Measurements from ENCODE around the gene PAPSS1. TPM values are rescaled to one million over a fixed set of nuclear protein-coding genes. Genes with fewer than 3 reads are reported as not detected.

The PAPSS1 gene
- polyA plus RNA-seq, 1 of the 3 experiments (the other 2 are of a cell fraction) = 70.1 TPM

GRCh38 chr4:107757283-107757682, 37.2 kb upstream of the PAPSS1 start (continued):
- TF ChIP-seq ZBTB33 (IDR thresholded peaks at IDR 0.05; ENCODE audit: borderline replicate concordance, low read depth) (no peak), GABPA (IDR thresholded peaks at IDR 0.05; ENCODE audit: low read depth) (no peak), RAD21 (IDR thresholded peaks at IDR 0.05; ENCODE audit: low read length) (no peak), RXRA (IDR thresholded peaks at IDR 0.05; ENCODE audit: borderline replicate concordance, low read depth) (no peak), PBX3 (IDR thresholded peaks at IDR 0.05) (no peak), RCOR1 (IDR thresholded peaks at IDR 0.05; ENCODE audit: low read length) (no peak), EZH2phosphoT487 (IDR thresholded peaks at IDR 0.05; ENCODE audit: borderline replicate concordance, low read depth) (no peak)

- H3K9me2 ChIP-seq = no peaks in the 10 kb centered on the region
- no peak for DNase-seq
These were observed 35.9 kb upstream of the PAPSS1 start for GRCh38 chr4:107755841-107756356.

More at GRCh38 chr4:107755841-107756356, 35.9 kb upstream of the PAPSS1 start:
- Histone ChIP-seq H3K36me3 (replicated peaks in 1 of 2; ENCODE audit: control insufficient read depth in 1 of 2, insufficient read depth in 2 of 2, low read length in 1 of 2) (no peaks in the 10 kb centered on the region), H3K27ac (ENCODE audit: low read depth in 2 of 2, low read length in 1 of 2) (no peak overlapping the region), H3K4me2 (no peak overlapping the region), H3K4me3 (ENCODE audit: low read depth in 2 of 2, low read length in 1 of 2) (no peak overlapping the region), H3F3A (replicated peaks; ENCODE audit: insufficient read depth) (no peaks in the 10 kb centered on the region), H2AFZ (ENCODE audit: low read depth) (no peak overlapping the region), H4K20me1 (ENCODE audit: insufficient read depth) (no peaks in the 10 kb centered on the region), H3K4me1 (ENCODE audit: control insufficient read depth in 1 of 2, insufficient read depth in 2 of 2, low read depth in 1 of 2, low read length in 1 of 2) (no peaks in the 10 kb centered on the region), H3K9ac (no peak overlapping the region), H3K79me2 (ENCODE audit: insufficient read depth) (no peaks in the 10 kb centered on the region), H3K27me3 (ENCODE audit: insufficient read depth) (no peaks in the 10 kb centered on the region; the same call in 1 of the 2 replicates), H3K9me3 (no peaks in the 10 kb centered on the region)
- 57% methylated on average over 4 of the region's 4 CpGs for WGBS (ENCODE audit: low lambda C conversion rate)
- ChIA-PET CTCF (interaction anchor here (9.0 kb wide), 1 partner anchor 156 kb away, joined by 55 read pairs; no protein-coding TSS in a partner anchor), POLR2A (no interaction called here)
- TF ChIP-seq TEAD4 (IDR thresholded peaks at IDR 0.05; ENCODE audit: borderline replicate concordance, insufficient read depth) (no peak), ZBTB33 (IDR thresholded peaks at IDR 0.05; ENCODE audit: borderline replicate concordance, low read depth) (no peak), PBX3 (IDR thresholded peaks at IDR 0.05) (no peak), SIN3A (IDR thresholded peaks at IDR 0.05; ENCODE audit: borderline replicate concordance, low read depth, low read length) (no peak), NFIC (IDR thresholded peaks at IDR 0.05; ENCODE audit: borderline replicate concordance) (no peak), YY1 (IDR thresholded peaks at IDR 0.05; ENCODE audit: low read depth) (no peak), JUND (IDR thresholded peaks at IDR 0.05) (no peak), NRF1 (IDR thresholded peaks at IDR 0.05; ENCODE audit: low read depth, low read length) (no peak), MXI1 (IDR thresholded peaks at IDR 0.05; ENCODE audit: low read depth, low read length) (no peak), MAX (IDR thresholded peaks at IDR 0.05; ENCODE audit: low read depth) (no peak)

Data from SK-N-SH (cell line).